Measurements from ENCODE around the gene SH3RF3.
"Not testable (repeated sequence)": the region's sequence is repeated elsewhere in the genome, so short reads cannot be mapped to it uniquely, and the experiment has no call there.

SH3RF3 gene

GRCh38 chr2:109120166-109120565, 8.8 kb upstream of the SH3RF3 start:
- DNase-seq (ENCODE audit: low read depth) = no peak
- TF ChIP-seq POLR2A (IDR thresholded peaks at IDR 0.05; ENCODE audit: extremely low read depth, insufficient read length) = no peak
- H3K4me3 ChIP-seq (ENCODE audit: low read depth, low read length) = no peak overlapping the region

DNA sequence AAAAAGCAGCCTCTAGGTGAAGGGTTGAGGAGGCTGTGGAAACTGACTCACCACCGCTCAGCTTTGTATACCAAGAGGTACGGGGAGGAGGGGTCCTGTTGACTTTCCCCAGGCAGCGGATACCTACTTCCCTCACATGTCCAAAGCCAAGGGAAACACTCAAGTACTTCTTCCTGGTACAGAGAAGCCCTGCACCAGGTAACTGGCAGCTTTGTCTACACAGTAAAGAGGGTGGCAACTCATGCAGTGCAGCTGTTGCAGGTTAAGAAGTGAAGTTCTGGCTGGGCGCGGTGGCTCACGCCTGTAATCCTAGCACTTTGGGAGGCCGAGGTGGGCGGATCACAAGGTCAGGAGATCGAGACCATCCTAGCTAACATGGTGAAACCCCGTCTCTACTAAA, 8.3 kb upstream of the SH3RF3 start:
- not testable (repeated sequence) for DNase-seq (ENCODE audit: low read depth); H3K4me3 ChIP-seq (ENCODE audit: low read depth, low read length)

- TF ChIP-seq CTCF (IDR thresholded peaks at IDR 0.05; ENCODE audit: low read depth, low read length) = no peak
- TF ChIP-seq POLR2A (IDR thresholded peaks at IDR 0.05; ENCODE audit: extremely low read depth, insufficient read length) = no peak
- TF ChIP-seq, protein P1, sequence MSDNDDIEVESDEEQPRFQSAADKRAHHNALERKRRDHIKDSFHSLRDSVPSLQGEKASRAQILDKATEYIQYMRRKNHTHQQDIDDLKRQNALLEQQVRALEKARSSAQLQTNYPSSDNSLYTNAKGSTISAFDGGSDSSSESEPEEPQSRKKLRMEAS (IDR thresholded peaks at IDR 0.05; ENCODE audit: low read depth, low read length) = no peak
- TF ChIP-seq MYC (IDR thresholded peaks at IDR 0.05; ENCODE audit: low read depth, low read length) = no peak
- H3K4me3 ChIP-seq (ENCODE audit: low read depth, low read length) = no peak overlapping the region
- DNase-seq (ENCODE audit: low read depth) = no peak
Measured at GRCh38 chr2:109123586-109124201, 5.3 kb upstream of the SH3RF3 start.

DNA sequence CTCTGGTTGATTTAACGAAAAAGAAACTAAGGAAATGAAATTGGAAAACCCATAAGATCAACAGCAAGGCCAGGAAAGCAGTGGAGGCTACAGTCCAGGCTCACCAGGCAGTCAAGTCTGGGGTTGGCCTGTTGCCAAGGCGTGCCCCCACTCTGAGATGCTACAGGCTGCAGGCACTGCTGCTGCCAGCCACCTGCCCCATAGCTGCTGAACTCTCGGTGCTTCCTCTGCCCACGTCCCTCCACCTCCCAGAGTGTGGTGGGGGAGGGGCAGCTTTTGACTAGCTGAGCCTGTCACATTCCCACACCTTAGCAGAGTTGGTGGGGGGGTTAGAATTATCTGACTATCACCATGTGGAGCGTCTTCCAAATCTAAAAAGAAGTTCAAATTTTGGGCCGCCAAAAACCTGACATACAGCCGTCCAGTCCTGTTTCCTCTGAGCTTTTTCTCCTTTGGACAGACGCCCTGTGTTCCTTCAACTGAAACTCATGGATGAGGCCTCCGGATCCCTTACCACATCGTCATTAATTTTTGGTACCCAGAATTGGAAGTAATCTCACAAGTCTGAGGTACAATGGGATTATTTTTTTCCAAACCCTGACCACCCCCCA, 3.9 kb upstream of the SH3RF3 start:
- TF ChIP-seq, protein P1 (IDR thresholded peaks at IDR 0.05; ENCODE audit: low read depth, low read length) = no peak
- TF ChIP-seq CTCF (IDR thresholded peaks at IDR 0.05; ENCODE audit: low read depth, low read length) = no peak
- TF ChIP-seq MYC (IDR thresholded peaks at IDR 0.05; ENCODE audit: low read depth, low read length) = no peak
- TF ChIP-seq POLR2A (IDR thresholded peaks at IDR 0.05; ENCODE audit: extremely low read depth, insufficient read length) = no peak
- H3K4me3 ChIP-seq (ENCODE audit: low read depth, low read length) = no peak overlapping the region
- peak; percentile 37 for DNase-seq (ENCODE audit: low read depth)

GRCh38 chr2:109125593-109126500, 3.2 kb upstream of the SH3RF3 start:
- no peak overlapping the region for H3K4me3 ChIP-seq (ENCODE audit: low read depth, low read length)
- peak; percentile 74 for DNase-seq (ENCODE audit: low read depth)
- TF ChIP-seq POLR2A (IDR thresholded peaks at IDR 0.05; ENCODE audit: extremely low read depth, insufficient read length) = no peak
- TF ChIP-seq MYC (IDR thresholded peaks at IDR 0.05; ENCODE audit: low read depth, low read length) = no peak
- TF ChIP-seq CTCF (IDR thresholded peaks at IDR 0.05; ENCODE audit: low read depth, low read length) = no peak
- TF ChIP-seq, protein P1 (IDR thresholded peaks at IDR 0.05; ENCODE audit: low read depth, low read length) = no peak

DNA sequence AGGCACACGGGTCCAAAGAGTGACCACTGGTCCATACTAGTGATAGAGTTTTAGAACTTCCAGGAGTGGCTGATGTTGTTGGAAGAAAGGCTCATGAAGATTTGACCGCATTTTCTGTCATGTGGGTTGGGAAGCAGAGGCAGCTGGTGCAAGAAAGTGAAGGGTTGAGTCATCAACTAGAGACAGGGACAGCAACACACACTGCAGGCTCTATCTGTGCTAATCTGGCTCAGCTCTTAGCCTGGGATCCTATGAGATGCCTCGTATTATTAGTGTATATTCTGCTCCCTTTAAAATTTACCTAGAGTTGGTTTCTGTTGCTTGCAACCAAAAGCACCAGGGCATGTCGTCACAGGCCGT, 2.5 kb upstream of the SH3RF3 start:
- no peak overlapping the region for H3K4me3 ChIP-seq (ENCODE audit: low read depth, low read length)
- TF ChIP-seq MYC (IDR thresholded peaks at IDR 0.05; ENCODE audit: low read depth, low read length) (no peak), POLR2A (IDR thresholded peaks at IDR 0.05; ENCODE audit: extremely low read depth, insufficient read length) (no peak), CTCF (IDR thresholded peaks at IDR 0.05; ENCODE audit: low read depth, low read length) (no peak)
- TF ChIP-seq, protein P1 (IDR thresholded peaks at IDR 0.05; ENCODE audit: low read depth, low read length) = no peak
- peak; percentile 86 for DNase-seq (ENCODE audit: low read depth)

Data from NB4 (cell line).